Measurements from ENCODE around the gene RPL22.

The RPL22 gene

GRCh38 chr1:6200188-6200809, 904 bp upstream of the RPL22 start:
- no peak for DNase-seq (ENCODE audit: low spot score)

- DNase-seq (ENCODE audit: low spot score) = no peak
Measured at GRCh38 chr1:6198646-6199297, 623 bp downstream of the RPL22 start.

GRCh38 chr1:6197746-6198427, 1.5 kb downstream of the RPL22 start:
- DNase-seq (ENCODE audit: low spot score) = no peak

- DNase-seq (ENCODE audit: low spot score) = no peak
Measured at GRCh38 chr1:6191968-6192367, 7.4 kb downstream of the RPL22 start.

- no peak for DNase-seq (ENCODE audit: low spot score)
Measured at GRCh38 chr1:6188466-6188865, 10.9 kb downstream of the RPL22 start.

- no peak for DNase-seq (ENCODE audit: low spot score)
Measured at GRCh38 chr1:6185635-6186382, 13.6 kb downstream of the RPL22 start.

- DNase-seq (ENCODE audit: low spot score) = no peak
Measured at GRCh38 chr1:6185151-6185550, 14.2 kb downstream of the RPL22 start.

GRCh38 chr1:6184083-6184783, 15.2 kb downstream of the RPL22 start:
- no peak for DNase-seq (ENCODE audit: low spot score)

- no peak for DNase-seq (ENCODE audit: low spot score)
Measured at GRCh38 chr1:6183520-6183989, 15.8 kb downstream of the RPL22 start.

- DNase-seq (ENCODE audit: low spot score) = no peak
Measured at GRCh38 chr1:6181347-6181770, 18.0 kb downstream of the RPL22 start.

- DNase-seq (ENCODE audit: low spot score) = no peak
Measured at GRCh38 chr1:6180707-6181311, 18.6 kb downstream of the RPL22 start.

- no peak for DNase-seq (ENCODE audit: low spot score)
Measured at GRCh38 chr1:6180268-6180706, 19.1 kb downstream of the RPL22 start, which contains the start of gene CHD5. Gene CHD5, minus strand, starts transcription at chr1:6180321. Its CDS starts 298 bp downstream, at chr1:6180023.

- no peak for DNase-seq (ENCODE audit: low spot score)
Measured at GRCh38 chr1:6179564-6180175, 19.7 kb downstream of the RPL22 start.

- no peak for DNase-seq (ENCODE audit: low spot score)
Measured at GRCh38 chr1:6178751-6179563, 20.4 kb downstream of the RPL22 start.

GRCh38 chr1:6177681-6178380, 21.6 kb downstream of the RPL22 start:
- no peak for DNase-seq (ENCODE audit: low spot score)

GRCh38 chr1:6176779-6177178, 22.6 kb downstream of the RPL22 start:
- DNase-seq (ENCODE audit: low spot score) = no peak

- DNase-seq (ENCODE audit: low spot score) = no peak
Measured at GRCh38 chr1:6175411-6175828, 24.0 kb downstream of the RPL22 start.

GRCh38 chr1:6174621-6175410, 24.6 kb downstream of the RPL22 start:
- DNase-seq (ENCODE audit: low spot score) = no peak
